B cell (primary cell): ENCODE data around the gene ABCG1.

ENCODE experiments used
- EZH2 ChIP-seq: IDR thresholded peaks from 2 replicates; pipeline ENCODE4 v1.6.1; 2012; ENCODE audit warnings: borderline replicate concordance, low read depth, mild to moderate bottlenecking, moderate library complexity, low read length; ENCODE audit not compliant: insufficient read depth, poor library complexity, severe bottlenecking
- TF ChIP-seq, protein P1 (sequence below): fragments of 200-600 bp; IDR thresholded peaks from one replicate; pipeline ENCODE4 v1.8.0; 2022; ENCODE audit warnings: antibody characterized with exemption, mild to moderate bottlenecking

DNA sequence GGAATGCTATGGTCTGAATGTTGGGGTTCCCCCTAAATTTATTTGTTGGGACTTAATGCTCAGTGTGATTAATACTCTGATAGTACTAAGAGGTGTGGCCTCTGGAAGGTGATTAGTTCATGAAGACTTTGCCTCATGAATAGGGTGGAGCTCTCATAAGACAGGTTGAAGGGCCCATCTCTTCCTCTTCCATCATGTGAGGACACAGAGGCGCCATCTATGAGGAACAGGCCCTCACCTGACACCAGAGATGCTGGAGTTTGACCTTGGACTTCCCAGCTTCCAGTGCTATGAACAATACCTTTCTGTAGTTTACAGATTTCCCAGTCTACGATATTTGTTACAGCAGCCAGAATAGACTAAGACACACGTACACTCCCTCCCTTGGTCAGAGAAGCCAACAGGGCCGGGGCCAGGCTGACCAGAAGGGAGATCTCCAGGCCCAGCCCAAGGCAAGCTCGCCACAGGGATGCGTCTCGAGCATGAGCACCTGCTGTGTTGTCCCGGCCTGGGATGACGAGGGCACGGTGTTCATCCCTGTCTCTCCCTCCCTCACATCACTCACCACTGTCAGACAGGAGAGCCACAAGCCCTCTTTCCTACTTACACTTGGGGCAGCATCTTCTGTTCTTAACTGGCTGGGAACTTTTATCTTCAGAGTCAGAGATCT is 4.7 kb upstream of the ABCG1 start:
- TF ChIP-seq, protein P1, sequence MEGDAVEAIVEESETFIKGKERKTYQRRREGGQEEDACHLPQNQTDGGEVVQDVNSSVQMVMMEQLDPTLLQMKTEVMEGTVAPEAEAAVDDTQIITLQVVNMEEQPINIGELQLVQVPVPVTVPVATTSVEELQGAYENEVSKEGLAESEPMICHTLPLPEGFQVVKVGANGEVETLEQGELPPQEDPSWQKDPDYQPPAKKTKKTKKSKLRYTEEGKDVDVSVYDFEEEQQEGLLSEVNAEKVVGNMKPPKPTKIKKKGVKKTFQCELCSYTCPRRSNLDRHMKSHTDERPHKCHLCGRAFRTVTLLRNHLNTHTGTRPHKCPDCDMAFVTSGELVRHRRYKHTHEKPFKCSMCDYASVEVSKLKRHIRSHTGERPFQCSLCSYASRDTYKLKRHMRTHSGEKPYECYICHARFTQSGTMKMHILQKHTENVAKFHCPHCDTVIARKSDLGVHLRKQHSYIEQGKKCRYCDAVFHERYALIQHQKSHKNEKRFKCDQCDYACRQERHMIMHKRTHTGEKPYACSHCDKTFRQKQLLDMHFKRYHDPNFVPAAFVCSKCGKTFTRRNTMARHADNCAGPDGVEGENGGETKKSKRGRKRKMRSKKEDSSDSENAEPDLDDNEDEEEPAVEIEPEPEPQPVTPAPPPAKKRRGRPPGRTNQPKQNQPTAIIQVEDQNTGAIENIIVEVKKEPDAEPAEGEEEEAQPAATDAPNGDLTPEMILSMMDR, result no peak
- TF ChIP-seq EZH2, result no peak
